ENCODE measurements around the gene CCDC60. TPM values are rescaled to one million over a fixed set of nuclear protein-coding genes. Genes with fewer than 3 reads are reported as not detected.

The CCDC60 gene
- total RNA-seq, 1 donor, result not detected

- no peak overlapping the region for H3K4me3 ChIP-seq (ENCODE audit: low read length)
- no peaks in the 10 kb centered on the region for H3K27me3 ChIP-seq (ENCODE audit: insufficient read depth, low read length)
- no peaks in the 10 kb centered on the region for H3K4me1 ChIP-seq (ENCODE audit: insufficient read depth, low read length)
- no peaks in the 10 kb centered on the region for H3K9me3 ChIP-seq (ENCODE audit: low read depth, low read length)
Measured at GRCh38 chr12:119391673-119392072, 57.1 kb downstream of the CCDC60 start.

DNA sequence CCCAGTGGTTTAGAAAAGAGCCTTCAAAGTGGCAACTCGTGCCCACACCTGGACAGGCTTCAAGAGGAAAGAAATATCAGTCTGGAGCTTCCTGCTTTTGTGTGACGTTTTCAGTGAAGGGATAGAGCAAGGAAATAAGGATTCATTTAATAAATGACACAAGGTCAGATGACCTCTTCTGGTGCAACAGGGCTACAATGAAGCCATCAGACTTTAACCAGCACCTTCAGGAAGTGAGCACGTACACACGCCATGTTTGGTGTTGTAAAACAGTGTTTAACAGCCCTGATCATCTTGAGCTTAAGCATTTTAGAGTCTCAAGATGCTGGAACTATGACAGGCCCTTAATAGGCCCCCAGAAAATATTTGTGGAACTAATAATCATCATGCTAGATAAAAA, 59.1 kb downstream of the CCDC60 start:
- Histone ChIP-seq H3K27me3 (ENCODE audit: insufficient read depth, low read length) (no peaks in the 10 kb centered on the region), H3K4me1 (ENCODE audit: insufficient read depth, low read length) (no peaks in the 10 kb centered on the region), H3K4me3 (ENCODE audit: low read length) (no peak overlapping the region), H3K9me3 (ENCODE audit: low read depth, low read length) (no peaks in the 10 kb centered on the region)

GRCh38 chr12:119397540-119397939, 63.0 kb downstream of the CCDC60 start:
- Histone ChIP-seq H3K9me3 (ENCODE audit: low read depth, low read length) (no peaks in the 10 kb centered on the region), H3K4me3 (ENCODE audit: low read length) (no peak overlapping the region), H3K4me1 (ENCODE audit: insufficient read depth, low read length) (no peaks in the 10 kb centered on the region), H3K27me3 (ENCODE audit: insufficient read depth, low read length) (no peaks in the 10 kb centered on the region)

DNA sequence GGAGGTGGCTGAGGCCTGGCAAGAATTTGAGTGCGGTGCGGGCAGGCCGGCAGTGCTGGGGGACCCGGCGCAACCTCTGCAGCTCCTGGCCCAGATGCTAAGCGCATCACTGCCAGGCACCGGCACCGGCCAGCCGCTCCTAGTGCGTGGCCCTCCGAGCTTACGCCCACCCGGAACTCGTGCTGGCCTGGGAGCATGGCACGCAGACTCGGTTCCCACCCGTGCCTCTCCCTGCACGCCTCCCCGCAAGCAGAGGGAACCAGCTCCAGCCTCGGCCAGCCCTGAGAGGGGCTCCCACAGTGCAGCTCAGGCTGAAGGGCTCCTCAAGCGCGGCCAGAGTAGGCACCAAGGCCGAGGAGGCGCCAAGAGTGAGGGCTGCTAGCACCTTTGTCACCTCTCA, 63.7 kb downstream of the CCDC60 start:
- no peaks in the 10 kb centered on the region for H3K4me1 ChIP-seq (ENCODE audit: insufficient read depth, low read length)
- no peaks in the 10 kb centered on the region for H3K27me3 ChIP-seq (ENCODE audit: insufficient read depth, low read length)
- no peak overlapping the region for H3K4me3 ChIP-seq (ENCODE audit: low read length)
- H3K9me3 ChIP-seq (ENCODE audit: low read depth, low read length), result no peaks in the 10 kb centered on the region

GRCh38 chr12:119399301-119399700, 64.8 kb downstream of the CCDC60 start:
- Histone ChIP-seq H3K9me3 (ENCODE audit: low read depth, low read length) (no peaks in the 10 kb centered on the region), H3K4me3 (ENCODE audit: low read length) (no peak overlapping the region), H3K4me1 (ENCODE audit: insufficient read depth, low read length) (no peaks in the 10 kb centered on the region), H3K27me3 (ENCODE audit: insufficient read depth, low read length) (no peaks in the 10 kb centered on the region)

DNA sequence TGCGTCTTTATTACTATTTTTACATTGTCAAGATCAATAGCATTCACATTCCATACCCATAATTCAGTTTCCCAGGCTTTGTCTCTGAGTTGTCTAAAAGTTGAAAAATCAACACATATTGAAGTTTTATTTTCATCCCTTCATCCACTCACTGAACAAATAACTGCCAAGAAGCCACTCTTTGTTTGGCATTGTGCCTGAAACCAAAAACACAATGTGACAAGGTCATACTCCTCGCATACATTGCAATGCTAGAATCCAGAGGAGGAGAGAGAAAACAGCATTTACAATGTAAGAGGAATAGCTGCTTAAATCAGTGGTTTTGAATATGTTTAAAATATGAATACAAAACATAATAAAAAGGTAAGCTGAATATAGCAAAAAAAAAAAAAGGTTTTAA, 71.8 kb downstream of the CCDC60 start:
- no peaks in the 10 kb centered on the region for H3K27me3 ChIP-seq (ENCODE audit: insufficient read depth, low read length)

DNA sequence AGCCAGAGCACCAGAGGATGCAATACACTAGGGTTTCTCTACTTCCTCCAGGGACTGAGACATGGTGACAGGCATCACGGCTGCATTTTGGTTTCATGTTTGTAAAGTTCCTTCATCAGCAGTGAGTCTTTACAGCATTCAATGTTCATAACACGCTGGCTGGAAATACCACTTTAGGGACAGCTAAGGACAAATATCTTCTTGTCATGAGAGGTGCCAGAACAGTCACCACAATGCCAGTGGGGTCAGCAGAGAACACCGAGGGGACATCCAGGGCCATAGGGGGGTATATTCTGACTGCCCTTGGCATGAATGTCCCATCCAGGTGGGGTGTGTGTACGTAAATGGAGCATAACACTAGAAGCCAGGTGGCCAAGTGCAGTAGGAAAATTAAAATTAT, 72.3 kb downstream of the CCDC60 start:
- Histone ChIP-seq H3K27me3 (ENCODE audit: insufficient read depth, low read length) (no peaks in the 10 kb centered on the region), H3K4me1 (ENCODE audit: insufficient read depth, low read length) (no peaks in the 10 kb centered on the region), H3K4me3 (ENCODE audit: low read length) (no peak overlapping the region), H3K9me3 (ENCODE audit: low read depth, low read length) (no peaks in the 10 kb centered on the region)

More for the DNA sequence above, 71.8 kb downstream of the CCDC60 start:
- Histone ChIP-seq H3K4me3 (ENCODE audit: low read length) (no peak overlapping the region), H3K9me3 (ENCODE audit: low read depth, low read length) (no peaks in the 10 kb centered on the region), H3K4me1 (ENCODE audit: insufficient read depth, low read length) (no peaks in the 10 kb centered on the region)

- no peaks in the 10 kb centered on the region for H3K4me1 ChIP-seq (ENCODE audit: insufficient read depth, low read length)
- no peak overlapping the region for H3K4me3 ChIP-seq (ENCODE audit: low read length)
- no peaks in the 10 kb centered on the region for H3K27me3 ChIP-seq (ENCODE audit: insufficient read depth, low read length)
- H3K9me3 ChIP-seq (ENCODE audit: low read depth, low read length), result no peaks in the 10 kb centered on the region
Measured at GRCh38 chr12:119409043-119409442, 74.5 kb downstream of the CCDC60 start.

DNA sequence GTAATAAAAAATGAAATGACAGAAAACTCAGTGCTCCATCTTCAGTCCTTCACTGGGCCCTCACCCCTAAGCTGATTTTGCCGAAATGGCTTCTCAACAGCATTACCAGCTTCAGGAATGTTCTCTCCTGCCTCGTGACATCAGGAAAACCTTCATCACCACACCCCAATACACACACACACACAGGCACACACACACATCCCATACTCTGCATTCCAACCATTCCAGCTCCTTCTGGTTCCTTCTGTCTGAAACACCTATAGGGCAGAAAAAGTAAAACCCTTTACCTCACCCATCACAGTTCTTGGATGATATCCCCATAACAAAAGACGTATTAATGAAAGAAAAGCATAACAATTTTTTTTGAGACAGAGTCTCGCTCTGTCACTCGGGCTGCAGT, 75.9 kb downstream of the CCDC60 start:
- H3K27me3 ChIP-seq (ENCODE audit: insufficient read depth, low read length), result no peaks in the 10 kb centered on the region

GRCh38 chr12:119412306-119412705, 77.8 kb downstream of the CCDC60 start:
- no peak overlapping the region for H3K4me3 ChIP-seq (ENCODE audit: low read length)
- no peaks in the 10 kb centered on the region for H3K9me3 ChIP-seq (ENCODE audit: low read depth, low read length)
- no peaks in the 10 kb centered on the region for H3K4me1 ChIP-seq (ENCODE audit: insufficient read depth, low read length)
- no peaks in the 10 kb centered on the region for H3K27me3 ChIP-seq (ENCODE audit: insufficient read depth, low read length)

More for the DNA sequence above, 75.9 kb downstream of the CCDC60 start:
- H3K9me3 ChIP-seq (ENCODE audit: low read depth, low read length), result no peaks in the 10 kb centered on the region
- H3K4me3 ChIP-seq (ENCODE audit: low read length), result no peak overlapping the region
- H3K4me1 ChIP-seq (ENCODE audit: insufficient read depth, low read length), result no peaks in the 10 kb centered on the region

- Histone ChIP-seq H3K4me1 (ENCODE audit: insufficient read depth, low read length) (no peaks in the 10 kb centered on the region), H3K9me3 (ENCODE audit: low read depth, low read length) (no peaks in the 10 kb centered on the region), H3K4me3 (ENCODE audit: low read length) (no peak overlapping the region), H3K27me3 (ENCODE audit: insufficient read depth, low read length) (no peaks in the 10 kb centered on the region)
Measured at GRCh38 chr12:119412811-119413794, 78.6 kb downstream of the CCDC60 start.

GRCh38 chr12:119415714-119416113, 81.2 kb downstream of the CCDC60 start:
- Histone ChIP-seq H3K27me3 (ENCODE audit: insufficient read depth, low read length) (no peaks in the 10 kb centered on the region), H3K4me1 (ENCODE audit: insufficient read depth, low read length) (no peaks in the 10 kb centered on the region), H3K4me3 (ENCODE audit: low read length) (no peak overlapping the region), H3K9me3 (ENCODE audit: low read depth, low read length) (no peaks in the 10 kb centered on the region)

DNA sequence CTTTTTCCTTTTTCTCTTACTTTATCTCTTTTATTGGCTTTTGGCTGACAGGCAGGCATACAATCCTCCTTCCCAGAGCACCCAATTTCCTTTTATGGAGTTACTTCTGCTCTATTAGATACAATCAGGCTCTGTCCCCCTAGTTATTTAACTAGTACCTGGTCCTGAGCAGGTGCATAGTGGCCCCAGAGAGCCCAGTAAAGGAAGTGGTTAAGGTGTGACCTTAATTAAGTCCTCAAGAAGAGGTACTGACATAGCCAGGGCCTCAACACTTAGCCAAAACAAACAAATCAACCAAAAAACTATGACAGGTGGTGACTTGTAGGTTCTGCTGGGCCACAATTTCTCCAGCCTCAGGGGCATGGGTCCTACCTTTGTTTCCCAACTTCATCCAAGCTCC, 82.9 kb downstream of the CCDC60 start:
- Histone ChIP-seq H3K9me3 (ENCODE audit: low read depth, low read length) (no peaks in the 10 kb centered on the region), H3K4me1 (ENCODE audit: insufficient read depth, low read length) (no peaks in the 10 kb centered on the region), H3K4me3 (ENCODE audit: low read length) (no peak overlapping the region), H3K27me3 (ENCODE audit: insufficient read depth, low read length) (no peaks in the 10 kb centered on the region)

GRCh38 chr12:119419381-119419780, 84.9 kb downstream of the CCDC60 start:
- Histone ChIP-seq H3K9me3 (ENCODE audit: low read depth, low read length) (no peaks in the 10 kb centered on the region), H3K27me3 (ENCODE audit: insufficient read depth, low read length) (peaks cover 4% of the 10 kb centered on the region), H3K4me3 (ENCODE audit: low read length) (no peak overlapping the region), H3K4me1 (ENCODE audit: insufficient read depth, low read length) (no peaks in the 10 kb centered on the region)

- Histone ChIP-seq H3K27me3 (ENCODE audit: insufficient read depth, low read length) (peaks cover 6% of the 10 kb centered on the region), H3K4me3 (ENCODE audit: low read length) (no peak overlapping the region), H3K9me3 (ENCODE audit: low read depth, low read length) (no peaks in the 10 kb centered on the region), H3K4me1 (ENCODE audit: insufficient read depth, low read length) (no peaks in the 10 kb centered on the region)
Measured at GRCh38 chr12:119423285-119423684, 88.8 kb downstream of the CCDC60 start.

DNA sequence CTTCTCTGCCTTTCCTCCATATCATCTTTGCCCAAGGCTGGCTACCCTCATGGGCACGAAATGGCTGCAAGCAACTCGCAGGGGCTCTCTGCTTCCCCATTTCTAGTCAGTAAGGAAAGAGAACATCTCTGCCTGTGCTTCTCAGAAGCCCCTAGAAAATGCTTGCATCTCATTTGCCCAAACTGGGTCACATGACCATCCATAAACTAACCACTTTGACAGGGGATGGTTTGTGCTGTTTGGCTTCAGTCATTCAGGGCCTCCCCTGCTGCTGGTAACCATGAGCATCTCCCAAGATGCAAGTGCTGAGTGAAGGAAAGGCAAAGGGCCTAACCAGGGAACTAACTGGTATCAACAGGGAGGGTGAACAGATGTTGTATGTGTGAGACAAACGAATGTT, 91.1 kb downstream of the CCDC60 start:
- H3K4me3 ChIP-seq (ENCODE audit: low read length), result no peak overlapping the region

More for the DNA sequence above, 91.1 kb downstream of the CCDC60 start:
- no peaks in the 10 kb centered on the region for H3K9me3 ChIP-seq (ENCODE audit: low read depth, low read length)
- peaks cover 6% of the 10 kb centered on the region for H3K27me3 ChIP-seq (ENCODE audit: insufficient read depth, low read length)
- no peaks in the 10 kb centered on the region for H3K4me1 ChIP-seq (ENCODE audit: insufficient read depth, low read length)

Data from mononuclear cell (primary cell).